Breast epithelium (tissue), 3 donors: ENCODE results near the gene DYNC1LI2.

Experiments used
- POLR2A ChIP-seq: fragments of 450-650 bp; IDR thresholded peaks from one replicate; pipeline ENCODE4 v1.6.1; 2016; ENCODE audit warnings: antibody characterized with exemption, mild to moderate bottlenecking, moderate library complexity
- TF ChIP-seq, protein P1 (sequence below), 3 donors: fragments of 450-650 bp; IDR thresholded peaks; one replicate each; pipeline ENCODE4 v1.5.1; 2016 to 2017; ENCODE audit warnings: antibody characterized with exemption in 3 of 3, mild to moderate bottlenecking in 3 of 3, moderate library complexity in 3 of 3

DNA sequence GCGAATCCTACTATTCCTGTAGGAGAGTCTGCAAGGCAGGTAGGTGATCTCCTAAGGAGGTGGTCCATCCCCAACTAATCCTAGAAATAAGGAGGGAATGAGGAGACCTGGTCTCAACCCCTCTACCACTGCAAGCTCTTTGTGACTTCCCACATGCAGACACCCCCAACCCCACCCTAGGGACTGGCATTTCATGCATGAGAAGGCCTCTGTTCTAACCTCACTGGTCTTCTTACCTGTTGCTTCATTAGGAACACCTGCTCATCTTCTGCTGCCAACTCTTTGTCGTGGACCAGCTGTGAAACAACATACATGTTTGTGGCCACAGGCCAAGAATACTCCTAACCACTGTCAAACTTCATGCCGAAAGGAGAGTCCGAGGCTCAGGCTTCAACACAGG, 22.6 kb downstream of the DYNC1LI2 start:
- TF ChIP-seq, protein P1, sequence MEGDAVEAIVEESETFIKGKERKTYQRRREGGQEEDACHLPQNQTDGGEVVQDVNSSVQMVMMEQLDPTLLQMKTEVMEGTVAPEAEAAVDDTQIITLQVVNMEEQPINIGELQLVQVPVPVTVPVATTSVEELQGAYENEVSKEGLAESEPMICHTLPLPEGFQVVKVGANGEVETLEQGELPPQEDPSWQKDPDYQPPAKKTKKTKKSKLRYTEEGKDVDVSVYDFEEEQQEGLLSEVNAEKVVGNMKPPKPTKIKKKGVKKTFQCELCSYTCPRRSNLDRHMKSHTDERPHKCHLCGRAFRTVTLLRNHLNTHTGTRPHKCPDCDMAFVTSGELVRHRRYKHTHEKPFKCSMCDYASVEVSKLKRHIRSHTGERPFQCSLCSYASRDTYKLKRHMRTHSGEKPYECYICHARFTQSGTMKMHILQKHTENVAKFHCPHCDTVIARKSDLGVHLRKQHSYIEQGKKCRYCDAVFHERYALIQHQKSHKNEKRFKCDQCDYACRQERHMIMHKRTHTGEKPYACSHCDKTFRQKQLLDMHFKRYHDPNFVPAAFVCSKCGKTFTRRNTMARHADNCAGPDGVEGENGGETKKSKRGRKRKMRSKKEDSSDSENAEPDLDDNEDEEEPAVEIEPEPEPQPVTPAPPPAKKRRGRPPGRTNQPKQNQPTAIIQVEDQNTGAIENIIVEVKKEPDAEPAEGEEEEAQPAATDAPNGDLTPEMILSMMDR (IDR thresholded peaks at IDR 0.05), result no peak
- no peak for TF ChIP-seq POLR2A
